Measurements from ENCODE around the gene HMOX1. TPM values are rescaled to one million over a fixed set of nuclear protein-coding genes. Genes with fewer than 3 reads are reported as not detected.

HMOX1 gene
- polyA plus RNA-seq, 1 donor from 2014 or later, result 28.7 TPM

DNA sequence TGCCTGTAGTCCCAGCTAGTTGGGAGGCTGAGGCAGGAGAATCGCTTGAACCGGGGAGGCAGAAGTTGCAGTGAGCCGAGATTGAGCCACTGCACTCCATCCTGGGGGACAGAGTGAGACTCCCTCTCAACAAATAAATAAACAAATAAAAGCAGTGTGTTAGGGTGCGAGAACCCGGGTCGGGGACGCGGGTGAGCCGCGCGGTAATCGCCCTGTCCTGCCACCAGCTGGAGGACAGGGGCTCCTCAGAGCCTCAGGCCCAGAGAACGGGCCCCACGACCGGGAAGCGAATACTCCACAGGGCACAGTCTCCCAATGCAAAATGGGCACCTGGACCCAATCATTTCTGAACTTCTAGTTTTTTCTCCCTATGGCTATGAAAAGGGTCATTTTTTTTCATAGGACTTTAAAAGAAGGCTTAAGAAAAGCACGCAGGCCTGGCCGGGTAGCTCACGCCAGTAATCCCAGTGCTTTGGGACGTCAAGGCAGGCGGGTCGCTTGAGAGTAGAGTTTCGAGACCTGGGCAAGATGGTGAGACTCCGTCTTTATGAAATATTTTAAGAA is 18.3 kb downstream of the HMOX1 start:
- Mint-ChIP-seq H3K27ac (peak overlapping the region; percentile 96 to 100 (median 99)), H3K4me1 (peaks cover 28 to 38% (median 31%) of the 10 kb centered on the region in 3 donors), H3K36me3 (peaks cover 2% of the 10 kb centered on the region), H3K4me3 (peak overlapping the region; percentile 98 to 100 (median 100)), H3K9me3 (no peaks in the 10 kb centered on the region), H3K27me3 (no peaks in the 10 kb centered on the region)

DNA sequence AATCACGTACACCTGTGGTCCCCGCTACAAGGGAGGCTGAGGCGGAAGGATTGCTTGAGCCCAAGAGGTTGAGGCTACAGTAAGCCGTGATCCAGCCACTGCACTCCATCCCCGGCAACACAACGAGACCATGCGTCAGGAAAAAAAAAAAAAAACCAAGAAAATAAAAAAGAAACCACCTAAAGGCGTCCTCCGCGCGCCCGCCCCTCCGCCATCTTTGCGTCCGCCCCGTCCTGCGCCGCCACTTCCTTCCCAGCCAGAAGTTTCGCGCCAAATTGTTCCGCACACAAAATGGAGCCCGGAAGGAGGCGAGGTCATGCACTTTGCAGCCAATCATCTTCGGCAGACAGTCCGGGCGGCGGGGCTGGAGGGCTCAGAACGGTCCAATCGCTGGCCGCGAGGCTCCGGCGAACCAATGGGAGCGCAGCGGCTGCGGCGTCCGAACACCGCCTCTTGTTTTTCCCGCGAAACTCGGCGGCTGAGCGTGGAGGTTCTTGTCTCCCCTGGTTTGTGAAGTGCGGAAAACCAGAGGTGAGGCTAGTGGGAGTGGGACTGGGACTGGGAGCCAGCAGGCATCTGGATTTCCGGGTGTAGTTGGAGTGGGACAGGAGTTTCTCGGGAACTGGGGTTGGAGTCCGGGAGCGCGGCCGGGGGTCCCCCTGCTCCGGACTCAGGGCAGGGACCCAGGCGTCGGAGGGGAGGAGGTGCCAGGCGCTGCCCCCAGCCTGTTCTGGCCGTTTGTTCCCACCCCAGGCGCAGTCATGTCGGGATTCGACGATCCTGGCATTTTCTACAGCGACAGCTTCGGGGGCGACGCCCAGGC is 19.0 kb downstream of the HMOX1 start, which contains the start of gene MCM5:
MCM5 (plus strand) TSS at position 463 of the 823 bp plus-strand sequence; CDS start at position 762, 299 bp downstream.
- H3K27me3 Mint-ChIP-seq, result no peaks in the 10 kb centered on the region
- peak within 1 kb of the TSS; percentile 96 to 100 (median 99) for H3K27ac Mint-ChIP-seq
- peaks cover 2% of the 10 kb centered on the region for H3K36me3 Mint-ChIP-seq
- H3K4me1 Mint-ChIP-seq, result peaks cover 28 to 32% (median 31%) of the 10 kb centered on the region in 3 donors
- H3K4me3 Mint-ChIP-seq, result peak within 1 kb of the TSS; percentile 98 to 100 (median 100)
- no peaks in the 10 kb centered on the region for H3K9me3 Mint-ChIP-seq

DNA sequence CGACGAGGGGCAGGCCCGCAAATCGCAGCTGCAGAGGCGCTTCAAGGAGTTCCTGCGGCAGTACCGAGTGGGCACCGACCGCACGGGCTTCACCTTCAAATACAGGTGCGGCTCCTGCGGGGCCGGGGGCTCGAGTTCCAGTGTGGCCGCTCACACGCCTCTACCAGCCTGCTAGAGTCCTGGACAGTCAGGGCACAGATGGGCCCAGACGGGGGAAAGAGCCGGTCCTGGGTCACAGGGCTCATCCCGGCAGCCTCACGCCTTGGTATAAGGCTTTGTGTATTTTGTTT is 19.6 kb downstream of the HMOX1 start:
- peak overlapping the region; percentile 98 to 100 (median 100) for H3K4me3 Mint-ChIP-seq
- H3K27ac Mint-ChIP-seq, result peak overlapping the region in 2 of 3 donors; percentile 96 to 100
- H3K27me3 Mint-ChIP-seq, result no peaks in the 10 kb centered on the region
- peaks cover 2% of the 10 kb centered on the region for H3K36me3 Mint-ChIP-seq
- H3K9me3 Mint-ChIP-seq, result no peaks in the 10 kb centered on the region
- peaks cover 28 to 32% (median 31%) of the 10 kb centered on the region in 3 donors for H3K4me1 Mint-ChIP-seq

DNA sequence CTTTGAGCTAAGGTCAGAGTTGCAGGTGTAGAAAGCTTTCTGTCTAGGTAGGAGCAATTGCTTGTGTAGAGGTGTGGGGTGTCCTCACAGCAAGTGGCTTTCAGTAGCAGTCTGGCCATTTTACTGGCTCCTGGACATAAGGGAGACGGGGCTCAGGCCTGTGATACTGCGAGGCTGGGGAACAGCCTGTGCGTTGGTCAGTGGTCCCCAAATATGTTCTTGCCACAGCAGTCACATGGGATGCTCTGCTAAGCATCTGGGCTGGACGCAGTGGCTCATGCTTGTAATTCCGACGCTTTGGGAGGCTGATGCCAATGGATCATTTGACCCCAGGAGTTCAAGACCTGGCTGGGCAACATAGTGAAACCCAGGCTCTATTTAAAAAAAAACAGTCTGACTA is 21.0 kb downstream of the HMOX1 start:
- Mint-ChIP-seq H3K27me3 (no peaks in the 10 kb centered on the region), H3K27ac (peak overlapping the region in 1 of 3 donors; percentile 96), H3K9me3 (no peaks in the 10 kb centered on the region), H3K36me3 (peaks cover 4% of the 10 kb centered on the region), H3K4me3 (peak overlapping the region in 3 of 4 donors; percentile 12 to 100 (median 99)), H3K4me1 (peaks cover 28 to 30% (median 29%) of the 10 kb centered on the region in 3 donors)

DNA sequence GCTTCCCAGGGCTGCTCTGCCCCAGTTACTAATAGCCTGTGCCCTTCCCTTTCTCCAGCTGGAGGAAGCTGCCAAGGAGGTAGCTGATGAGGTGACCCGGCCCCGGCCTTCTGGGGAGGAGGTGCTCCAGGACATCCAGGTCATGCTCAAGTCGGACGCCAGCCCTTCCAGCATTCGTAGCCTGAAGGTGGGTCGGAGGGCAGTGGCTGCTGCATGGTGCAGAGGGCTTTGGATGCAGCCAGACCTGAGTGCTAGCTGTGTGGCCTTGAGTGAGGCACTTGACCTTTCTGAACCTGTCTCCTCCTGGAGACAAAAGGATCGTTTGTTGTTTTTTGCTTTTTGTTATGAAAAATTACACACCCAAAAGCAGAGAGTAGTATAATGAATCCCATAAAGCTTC is 22.5 kb downstream of the HMOX1 start:
- H3K36me3 Mint-ChIP-seq, result peaks cover 4% of the 10 kb centered on the region

DNA sequence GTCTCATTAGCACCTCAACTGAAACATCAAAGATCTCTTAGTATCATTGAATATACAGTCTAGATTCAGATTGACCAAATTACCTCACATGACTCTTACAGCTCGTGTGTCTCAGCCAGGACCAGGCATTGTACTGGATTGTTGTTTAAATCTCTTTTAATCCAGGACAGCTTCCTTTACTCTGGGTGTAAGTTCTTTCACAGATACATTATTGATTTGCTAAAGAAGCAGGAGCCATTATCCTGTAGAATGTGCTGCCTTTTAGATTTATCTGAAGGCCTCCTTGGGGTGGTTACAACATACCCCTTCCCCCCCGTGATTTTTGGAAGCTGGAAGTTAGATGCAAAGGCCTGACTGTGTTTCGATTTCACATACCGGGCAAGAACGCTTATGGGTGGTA is 23.3 kb downstream of the HMOX1 start:
- H3K4me3 Mint-ChIP-seq, result peak overlapping the region in 1 of 4 donors; percentile 43
- H3K4me1 Mint-ChIP-seq, result peaks cover 24 to 31% (median 26%) of the 10 kb centered on the region in 3 donors
- H3K9me3 Mint-ChIP-seq, result no peaks in the 10 kb centered on the region
- H3K27me3 Mint-ChIP-seq, result no peaks in the 10 kb centered on the region
- peak overlapping the region in 1 of 3 donors; percentile 75 for H3K27ac Mint-ChIP-seq
- peaks cover 4% of the 10 kb centered on the region for H3K36me3 Mint-ChIP-seq

More for the DNA sequence above, 22.5 kb downstream of the HMOX1 start:
- Mint-ChIP-seq H3K27me3 (no peaks in the 10 kb centered on the region), H3K27ac (peak overlapping the region in 1 of 3 donors; percentile 75), H3K4me1 (peaks cover 24 to 31% (median 27%) of the 10 kb centered on the region in 3 donors), H3K9me3 (no peaks in the 10 kb centered on the region), H3K4me3 (peak overlapping the region in 1 of 4 donors; percentile 65)

DNA sequence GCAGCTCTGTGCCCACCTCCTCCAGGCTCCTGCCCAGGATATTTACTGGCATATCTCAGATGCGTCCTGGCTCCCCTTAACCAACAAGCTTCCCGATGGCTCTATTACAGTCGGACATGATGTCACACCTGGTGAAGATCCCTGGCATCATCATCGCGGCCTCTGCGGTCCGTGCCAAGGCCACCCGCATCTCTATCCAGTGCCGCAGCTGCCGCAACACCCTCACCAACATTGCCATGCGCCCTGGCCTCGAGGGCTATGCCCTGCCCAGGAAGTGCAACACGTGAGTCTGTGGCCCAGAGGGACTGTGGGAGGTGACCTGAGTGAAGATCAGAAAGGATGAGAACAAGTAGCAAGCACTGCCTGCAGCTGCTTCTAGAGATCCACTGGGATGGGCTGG is 25.5 kb downstream of the HMOX1 start:
- Mint-ChIP-seq H3K9me3 (no peaks in the 10 kb centered on the region), H3K4me3 (no peak overlapping the region), H3K27ac (peak overlapping the region in 2 of 3 donors; percentile 74 to 80), H3K4me1 (peaks cover 31 to 34% (median 33%) of the 10 kb centered on the region in 3 donors), H3K36me3 (peaks cover 7% of the 10 kb centered on the region), H3K27me3 (no peaks in the 10 kb centered on the region)

DNA sequence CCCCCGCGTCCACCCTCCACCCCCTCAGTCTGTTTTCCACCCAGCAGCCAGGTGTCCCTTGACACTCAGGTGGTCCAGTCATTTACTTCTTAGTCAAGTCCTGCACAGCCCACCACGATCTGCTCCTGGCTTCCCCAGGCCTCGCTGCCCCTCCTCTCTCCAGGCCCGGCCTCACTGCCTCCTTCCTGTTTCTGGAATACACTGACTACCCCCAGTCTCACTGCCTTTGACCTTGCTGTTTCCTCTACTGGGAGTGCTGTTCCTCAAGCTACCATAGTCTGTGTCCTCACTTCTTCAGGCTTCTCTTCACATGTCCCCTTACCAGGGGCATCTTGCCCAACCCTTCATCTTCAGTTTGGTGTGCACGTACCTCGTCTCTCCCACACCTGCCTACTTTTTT is 26.5 kb downstream of the HMOX1 start:
- Mint-ChIP-seq H3K4me3 (peak overlapping the region in 1 of 4 donors; percentile 51), H3K4me1 (peaks cover 27 to 38% (median 37%) of the 10 kb centered on the region in 3 donors), H3K36me3 (peaks cover 9% of the 10 kb centered on the region)

DNA sequence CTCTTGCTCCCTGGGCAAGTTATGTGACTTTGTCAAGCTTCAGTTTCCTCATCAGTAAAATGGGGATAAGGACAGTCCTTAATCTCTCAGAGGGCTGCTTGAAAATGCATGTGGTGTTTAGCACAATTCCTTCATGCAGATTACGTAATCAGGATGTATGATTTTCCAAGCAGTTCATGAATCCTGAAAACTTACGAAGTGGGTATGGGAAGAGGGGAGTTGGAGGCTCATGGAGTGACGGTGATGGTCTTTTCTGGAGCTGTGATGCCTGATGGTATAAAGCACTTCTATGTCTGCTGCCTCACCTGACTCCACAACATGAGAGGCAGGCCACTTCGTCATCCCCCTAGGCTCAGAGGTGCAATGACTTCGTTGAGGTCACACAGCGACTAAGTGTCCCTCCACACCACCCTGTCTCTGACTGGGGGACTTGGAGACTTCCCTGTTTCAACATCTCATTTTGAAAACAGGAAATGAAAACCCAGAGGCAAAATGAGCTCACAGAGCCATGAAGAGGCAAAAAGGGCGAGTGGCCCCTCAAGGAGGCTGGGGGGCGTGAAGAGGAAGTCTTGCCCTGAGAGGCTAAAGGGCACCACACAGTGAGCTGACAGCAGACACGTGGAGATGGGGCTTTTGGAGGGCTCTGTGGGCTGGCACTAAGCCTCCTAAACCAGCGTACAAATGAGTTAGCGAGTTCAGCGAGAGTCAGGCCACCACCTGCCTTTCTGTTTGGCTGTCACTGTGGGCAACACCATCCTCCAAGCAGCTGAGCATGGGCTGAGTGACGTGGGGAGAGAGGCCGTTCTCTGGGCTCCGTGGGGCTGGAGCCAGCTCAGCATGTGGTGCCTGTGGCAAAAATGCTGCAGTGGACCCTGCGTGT is 29.1 kb downstream of the HMOX1 start:
- Mint-ChIP-seq H3K27ac (peak overlapping the region; percentile 91 to 98 (median 96)), H3K4me3 (peak overlapping the region; percentile 34 to 89 (median 50)), H3K36me3 (peaks cover 7% of the 10 kb centered on the region), H3K4me1 (peaks cover 27 to 35% (median 32%) of the 10 kb centered on the region in 3 donors), H3K27me3 (no peaks in the 10 kb centered on the region), H3K9me3 (no peaks in the 10 kb centered on the region)

More for the DNA sequence above, 26.5 kb downstream of the HMOX1 start:
- Mint-ChIP-seq H3K9me3 (no peaks in the 10 kb centered on the region), H3K27ac (peak overlapping the region; percentile 7 to 76 (median 74)), H3K27me3 (no peaks in the 10 kb centered on the region)

DNA sequence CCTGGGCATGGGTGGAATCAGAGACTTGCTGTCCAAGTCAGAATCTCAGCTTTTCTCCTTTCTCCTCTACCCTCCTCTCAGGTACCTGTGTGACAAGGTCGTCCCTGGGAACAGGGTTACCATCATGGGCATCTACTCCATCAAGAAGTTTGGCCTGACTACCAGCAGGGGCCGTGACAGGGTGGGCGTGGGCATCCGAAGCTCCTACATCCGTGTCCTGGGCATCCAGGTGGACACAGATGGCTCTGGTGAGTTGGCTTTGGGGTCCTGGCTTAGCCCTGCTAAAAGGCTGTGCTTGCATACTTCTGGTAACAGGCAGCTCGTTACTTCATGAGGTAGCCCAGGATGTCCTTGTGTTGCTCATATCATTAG is 29.8 kb downstream of the HMOX1 start:
- peaks cover 7% of the 10 kb centered on the region for H3K36me3 Mint-ChIP-seq

DNA sequence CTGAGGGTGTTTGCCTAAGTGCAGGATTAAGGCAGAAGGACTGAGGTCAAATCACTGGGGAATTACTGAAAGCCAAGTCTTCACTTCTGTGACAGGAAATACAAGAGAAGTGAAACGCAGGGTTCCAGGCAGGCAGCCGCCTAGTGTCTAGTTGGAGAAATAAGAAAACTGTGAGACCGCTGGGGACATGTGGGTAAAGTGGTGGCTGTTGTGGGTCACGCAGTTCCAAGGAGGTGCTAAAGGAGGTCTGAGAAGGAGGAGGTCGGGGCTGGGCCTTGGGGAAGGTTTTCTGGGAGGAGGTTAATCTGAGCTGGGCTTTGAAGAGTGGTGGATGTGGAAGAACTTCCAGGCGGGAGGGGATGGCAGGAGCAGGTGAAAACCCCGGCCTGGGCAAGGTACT is 30.2 kb downstream of the HMOX1 start:
- peaks cover 8% of the 10 kb centered on the region for H3K36me3 Mint-ChIP-seq
- H3K4me3 Mint-ChIP-seq, result peak overlapping the region; percentile 52 to 92 (median 82)
- no peaks in the 10 kb centered on the region for H3K9me3 Mint-ChIP-seq
- H3K27ac Mint-ChIP-seq, result peak overlapping the region; percentile 91 to 98 (median 96)
- no peaks in the 10 kb centered on the region for H3K27me3 Mint-ChIP-seq
- H3K4me1 Mint-ChIP-seq, result peaks cover 27 to 35% (median 32%) of the 10 kb centered on the region in 3 donors

More for the DNA sequence above, 29.8 kb downstream of the HMOX1 start:
- Mint-ChIP-seq H3K4me1 (peaks cover 27 to 35% (median 32%) of the 10 kb centered on the region in 3 donors), H3K27me3 (no peaks in the 10 kb centered on the region), H3K27ac (peak overlapping the region; percentile 91 to 98 (median 96)), H3K9me3 (no peaks in the 10 kb centered on the region), H3K4me3 (peak overlapping the region; percentile 52 to 92 (median 82))

DNA sequence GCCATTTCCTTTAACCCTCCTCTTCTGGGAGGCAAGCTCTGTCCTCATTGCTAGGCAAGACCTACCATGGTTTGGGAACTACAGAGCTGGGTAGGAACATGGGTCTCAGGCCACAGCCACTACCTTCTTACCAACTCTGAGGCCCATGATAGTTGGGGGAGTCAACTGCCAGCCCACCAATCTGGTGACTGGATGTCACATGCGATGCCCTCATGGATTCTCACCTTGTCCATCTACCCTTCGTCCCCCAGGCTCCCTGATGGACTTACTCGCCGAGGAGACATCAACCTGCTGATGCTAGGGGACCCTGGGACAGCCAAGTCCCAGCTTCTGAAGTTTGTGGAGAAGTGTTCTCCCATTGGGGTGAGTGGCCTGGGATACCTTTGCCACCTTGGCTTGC is 32.7 kb downstream of the HMOX1 start:
- Mint-ChIP-seq H3K4me1 (peaks cover 15 to 28% (median 27%) of the 10 kb centered on the region in 3 donors), H3K27ac (no peak overlapping the region), H3K36me3 (peaks cover 9% of the 10 kb centered on the region), H3K9me3 (no peaks in the 10 kb centered on the region), H3K27me3 (no peaks in the 10 kb centered on the region), H3K4me3 (no peak overlapping the region)

DNA sequence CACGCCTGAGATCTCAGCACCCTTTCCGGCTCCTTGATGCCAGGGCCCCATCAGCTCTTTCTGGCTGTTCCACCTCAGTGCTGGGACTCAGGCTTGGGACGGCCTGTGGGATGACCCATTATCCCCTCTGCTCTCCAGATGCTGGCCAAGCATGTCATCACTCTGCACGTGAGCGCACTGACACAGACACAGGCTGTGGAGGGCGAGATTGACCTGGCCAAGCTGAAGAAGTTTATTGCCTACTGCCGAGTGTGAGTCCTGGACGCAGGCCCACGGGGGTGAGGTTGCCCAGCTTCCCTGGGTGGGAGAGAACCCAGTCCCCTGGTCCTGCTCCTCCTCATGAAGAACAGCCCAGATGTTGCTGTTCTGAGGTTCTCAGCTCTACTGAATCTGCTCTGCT is 36.7 kb downstream of the HMOX1 start:
- H3K4me1 Mint-ChIP-seq, result peaks cover 0 to 5% (median 0%) of the 10 kb centered on the region in 3 donors
- H3K27ac Mint-ChIP-seq, result no peak overlapping the region
- H3K27me3 Mint-ChIP-seq, result no peaks in the 10 kb centered on the region
- H3K4me3 Mint-ChIP-seq, result no peak overlapping the region
- H3K9me3 Mint-ChIP-seq, result no peaks in the 10 kb centered on the region
- peaks cover 3% of the 10 kb centered on the region for H3K36me3 Mint-ChIP-seq

DNA sequence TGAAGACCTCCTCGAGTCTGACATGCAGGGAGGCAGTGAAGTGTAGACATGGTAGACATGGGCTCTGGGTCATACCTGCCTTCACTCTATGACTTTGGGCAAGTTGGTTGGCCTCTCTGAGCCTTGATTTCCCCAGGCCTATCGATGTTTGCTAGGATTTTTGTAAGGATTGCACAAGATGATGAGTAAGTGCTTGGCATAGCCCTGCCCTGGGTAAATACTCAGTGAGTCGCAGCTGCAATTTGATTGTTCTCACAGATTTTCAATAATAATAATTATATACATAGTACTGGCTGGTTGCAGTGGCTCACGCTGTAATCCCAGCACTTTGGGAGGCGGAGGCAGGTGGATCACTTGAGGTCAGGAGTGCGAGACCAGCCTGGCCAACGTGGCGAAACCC is 37.2 kb downstream of the HMOX1 start:
- H3K36me3 Mint-ChIP-seq, result peaks cover 3% of the 10 kb centered on the region
- H3K4me3 Mint-ChIP-seq, result no peak overlapping the region
- H3K4me1 Mint-ChIP-seq, result peaks cover 0 to 5% (median 0%) of the 10 kb centered on the region in 3 donors
- H3K9me3 Mint-ChIP-seq, result no peaks in the 10 kb centered on the region
- H3K27ac Mint-ChIP-seq, result no peak overlapping the region
- H3K27me3 Mint-ChIP-seq, result no peaks in the 10 kb centered on the region
